HepG2 (cell line): ENCODE data around the gene APOA1. TPM values are rescaled to one million over a fixed set of nuclear protein-coding genes. Genes with fewer than 3 reads are reported as not detected.
A peak's percentile ranks its signal among the peaks of the same experiment; 100 is the strongest.

Source experiments
- ATF7 ChIP-seq, 2 experiments: fragments of 450-650 bp in 1 of 2; sonication (generic) in 1 of 2; formaldehyde crosslinking in 1 of 2; IDR thresholded peaks; 2 replicates each; pipeline versions ENCODE4 v1.4.0 to v1.6.1; 2016 to 2020; ENCODE audit warnings: antibody characterized with exemption in 1 of 2, mild to moderate bottlenecking in 1 of 2, missing genetic modification reagents in 1 of 2
- CSRNP2 ChIP-seq: sonication (generic); formaldehyde crosslinking; conservative IDR thresholded peaks from 2 replicates; pipeline ENCODE4 v1.8.0; 2022; ENCODE audit warnings: low read depth, missing genetic modification reagents
- EP300 ChIP-seq, 3 experiments: sonication (generic) in 1 of 3; formaldehyde crosslinking in 1 of 3; IDR thresholded peaks; 2 replicates each; pipeline versions ENCODE4 v1.5.1 to v1.6.1; 2011 to 2020; ENCODE audit warnings: low read depth in 2 of 3, low read length in 2 of 3, borderline replicate concordance in 1 of 3, improper control_type of control experiment in 1 of 3, mild to moderate bottlenecking in 1 of 3, missing genetic modification reagents in 1 of 3, moderate library complexity in 1 of 3
- FOXA3 ChIP-seq: IDR thresholded peaks from 2 replicates; pipeline ENCODE4 v1.6.1; 2016; ENCODE audit warnings: missing genetic modification reagents, missing compliant biosample characterization
- HNF1A ChIP-seq, 2 experiments: sonication (generic) in 1 of 2; formaldehyde crosslinking in 1 of 2; IDR thresholded peaks; 2 replicates each; pipeline versions ENCODE4 v1.4.0 to v1.6.1; 2016 to 2020; ENCODE audit warnings: borderline replicate concordance in 1 of 2, low read depth in 1 of 2, mild to moderate bottlenecking in 1 of 2, missing genetic modification reagents in 1 of 2
- IRF9 ChIP-seq: sonication (generic); formaldehyde crosslinking; IDR thresholded peaks from 2 replicates; pipeline ENCODE4 v1.8.0; 2022; ENCODE audit warnings: missing genetic modification reagents, mild to moderate bottlenecking, borderline replicate concordance
- MAFF ChIP-seq: IDR thresholded peaks from 2 replicates; pipeline ENCODE4 v1.6.1; 2011; ENCODE audit warnings: low read depth, low read length, improper control_type of control experiment
- PPARG ChIP-seq: conservative IDR thresholded peaks from 2 replicates; pipeline ENCODE4 v1.6.1; 2016; ENCODE audit warnings: missing biosample characterization, missing genetic modification reagents
- RXRA ChIP-seq: sonication (generic); formaldehyde crosslinking; IDR thresholded peaks from 2 replicates; pipeline ENCODE4 v1.5.1; 2020; ENCODE audit warnings: missing genetic modification reagents
- SMC3 ChIP-seq: IDR thresholded peaks from 2 replicates; pipeline ENCODE4 v1.6.1; 2011; ENCODE audit warnings: low read length, improper control_type of control experiment
- ZBTB42 ChIP-seq: sonication (generic); formaldehyde crosslinking; IDR thresholded peaks from 2 replicates; pipeline ENCODE4 v1.5.0; 2020; ENCODE audit warnings: mild to moderate bottlenecking, missing genetic modification reagents
- ZFX ChIP-seq: sonication (generic); formaldehyde crosslinking; IDR thresholded peaks from 2 replicates; pipeline ENCODE4 v1.4.0; 2020; ENCODE audit warnings: mild to moderate bottlenecking, low read depth, missing genetic modification reagents, moderate library complexity
- ZNF260 ChIP-seq: sonication (generic); formaldehyde crosslinking; IDR thresholded peaks from 2 replicates; pipeline ENCODE4 v1.4.0; 2020; ENCODE audit warnings: missing genetic modification reagents, low read depth, mild to moderate bottlenecking, borderline replicate concordance
- ZNF776 ChIP-seq: sonication (generic); formaldehyde crosslinking; IDR thresholded peaks from 2 replicates; pipeline ENCODE4 v1.4.0; 2020; ENCODE audit warnings: mild to moderate bottlenecking, missing genetic modification reagents
- polyA plus RNA-seq, 8 experiments: library from polyadenylated mRNA; depleted of rRNA in 3 of 8; stranded (reverse) in 7 of 8; unstranded in 1 of 8; fragments of >200 nt; fragmentation: Illumina TruSeq in 4 of 8; extraction: Trizol in 4 of 8; gene quantifications; 2 replicates each; pipeline versions ENCODE4 v1.2.1 to v1.2.3, GENCODE V29; 2011 to 2016; ENCODE audit warnings: low read depth in 4 of 8, missing spikeins in 1 of 8, mixed read lengths in 1 of 8; ENCODE audit not compliant: insufficient read depth in 1 of 8
- total RNA-seq, 5 experiments: library from RNA; depleted of rRNA; stranded (reverse); fragments of >200 nt; fragmentation: Illumina TruSeq; extraction: Trizol; gene quantifications; 2 replicates each; pipeline ENCODE4 v1.2.3, GENCODE V29; 2016; ENCODE audit warnings: low read depth in 1 of 5
- TF ChIP-seq, protein P1 (sequence below): sonication (generic); formaldehyde crosslinking; IDR thresholded peaks from 2 replicates; pipeline ENCODE4 v1.8.1; 2023; ENCODE audit warnings: missing genetic modification reagents, inconsistent platforms, borderline replicate concordance
- TF ChIP-seq, protein P2 (sequence below): sonication (generic); formaldehyde crosslinking; IDR thresholded peaks from 2 replicates; pipeline ENCODE4 v1.5.1; 2020; ENCODE audit warnings: mild to moderate bottlenecking, moderate library complexity, missing genetic modification reagents

Gene APOA1
- total and polyA plus RNA-seq, 2 of the 13 experiments (the other 11 are each of a cell fraction or from before 2014, with no cell fraction given) = 1,973 to 5,485 TPM

DNA sequence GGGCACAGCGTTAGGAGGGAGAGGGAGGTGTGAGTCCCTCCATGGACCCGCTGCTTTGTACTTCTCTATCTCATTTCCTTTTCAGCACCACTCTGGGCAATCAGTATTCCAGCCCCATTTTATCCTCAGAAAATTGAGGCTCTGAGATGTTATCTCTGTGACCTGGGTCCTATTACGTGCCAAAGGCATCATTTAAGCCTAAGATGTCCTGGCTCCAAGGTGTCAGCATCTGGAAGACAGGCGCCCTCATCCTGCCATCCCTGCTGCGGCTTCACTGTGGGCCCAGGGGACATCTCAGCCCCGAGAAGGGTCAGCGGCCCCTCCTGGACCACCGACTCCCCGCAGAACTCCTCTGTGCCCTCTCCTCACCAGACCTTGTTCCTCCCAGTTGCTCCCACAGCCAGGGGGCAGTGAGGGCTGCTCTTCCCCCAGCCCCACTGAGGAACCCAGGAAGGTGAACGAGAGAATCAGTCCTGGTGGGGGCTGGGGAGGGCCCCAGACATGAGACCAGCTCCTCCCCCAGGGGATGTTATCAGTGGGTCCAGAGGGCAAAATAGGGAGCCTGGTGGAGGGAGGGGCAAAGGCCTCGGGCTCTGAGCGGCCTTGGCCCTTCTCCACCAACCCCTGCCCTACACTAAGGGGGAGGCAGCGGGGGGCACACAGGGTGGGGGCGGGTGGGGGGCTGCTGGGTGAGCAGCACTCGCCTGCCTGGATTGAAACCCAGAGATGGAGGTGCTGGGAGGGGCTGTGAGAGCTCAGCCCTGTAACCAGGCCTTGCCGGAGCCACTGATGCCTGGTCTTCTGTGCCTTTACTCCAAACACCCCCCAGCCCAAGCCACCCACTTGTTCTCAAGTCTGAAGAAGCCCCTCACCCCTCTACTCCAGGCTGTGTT, 8.5 kb downstream of the APOA1 start (continued):
- TF ChIP-seq ZNF776 = no peak; the same call in 1 of the 2 replicates
- no peak for TF ChIP-seq MAFF
- no peak for TF ChIP-seq ZNF260 (CRISPR knock-in tag)
- TF ChIP-seq ATF7 (IDR thresholded peaks at IDR 0.05) = no peak
- peak; percentile 49; the same call in 1 of the 2 replicates for TF ChIP-seq ATF7 (CRISPR knock-in tag; IDR thresholded peaks at IDR 0.05)
- TF ChIP-seq IRF9 (CRISPR knock-in tag) = peak; percentile 14
- peak; percentile 10; the same call in 1 of the 2 replicates for TF ChIP-seq ZFX
- TF ChIP-seq RXRA (CRISPR knock-in tag) = peak; percentile 89
- TF ChIP-seq PPARG (CRISPR knock-in tag) = peak; percentile 93
- no peak for TF ChIP-seq CSRNP2 (CRISPR knock-in tag)
- TF ChIP-seq HNF1A (IDR thresholded peaks at IDR 0.05; ENCODE audit: low read depth) = peak; percentile 41; the same call in 1 of the 2 replicates
- peak; percentile 82 for TF ChIP-seq HNF1A (CRISPR knock-in tag; IDR thresholded peaks at IDR 0.05; ENCODE audit: borderline replicate concordance)
- TF ChIP-seq SMC3 = no peak; the same call in 1 of the 2 replicates
- TF ChIP-seq, protein P1, sequence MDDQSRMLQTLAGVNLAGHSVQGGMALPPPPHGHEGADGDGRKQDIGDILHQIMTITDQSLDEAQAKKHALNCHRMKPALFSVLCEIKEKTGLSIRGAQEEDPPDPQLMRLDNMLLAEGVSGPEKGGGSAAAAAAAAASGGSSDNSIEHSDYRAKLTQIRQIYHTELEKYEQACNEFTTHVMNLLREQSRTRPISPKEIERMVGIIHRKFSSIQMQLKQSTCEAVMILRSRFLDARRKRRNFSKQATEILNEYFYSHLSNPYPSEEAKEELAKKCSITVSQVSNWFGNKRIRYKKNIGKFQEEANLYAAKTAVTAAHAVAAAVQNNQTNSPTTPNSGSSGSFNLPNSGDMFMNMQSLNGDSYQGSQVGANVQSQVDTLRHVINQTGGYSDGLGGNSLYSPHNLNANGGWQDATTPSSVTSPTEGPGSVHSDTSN (CRISPR knock-in tag) = no peak
- TF ChIP-seq, protein P2, sequence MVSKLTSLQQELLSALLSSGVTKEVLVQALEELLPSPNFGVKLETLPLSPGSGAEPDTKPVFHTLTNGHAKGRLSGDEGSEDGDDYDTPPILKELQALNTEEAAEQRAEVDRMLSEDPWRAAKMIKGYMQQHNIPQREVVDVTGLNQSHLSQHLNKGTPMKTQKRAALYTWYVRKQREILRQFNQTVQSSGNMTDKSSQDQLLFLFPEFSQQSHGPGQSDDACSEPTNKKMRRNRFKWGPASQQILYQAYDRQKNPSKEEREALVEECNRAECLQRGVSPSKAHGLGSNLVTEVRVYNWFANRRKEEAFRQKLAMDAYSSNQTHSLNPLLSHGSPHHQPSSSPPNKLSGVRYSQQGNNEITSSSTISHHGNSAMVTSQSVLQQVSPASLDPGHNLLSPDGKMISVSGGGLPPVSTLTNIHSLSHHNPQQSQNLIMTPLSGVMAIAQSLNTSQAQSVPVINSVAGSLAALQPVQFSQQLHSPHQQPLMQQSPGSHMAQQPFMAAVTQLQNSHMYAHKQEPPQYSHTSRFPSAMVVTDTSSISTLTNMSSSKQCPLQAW (CRISPR knock-in tag) = peak; percentile 74
- peak; percentile 65 for TF ChIP-seq FOXA3 (CRISPR knock-in tag)
- TF ChIP-seq EP300 (IDR thresholded peaks at IDR 0.05; ENCODE audit: low read depth in 2 of 2, low read length in 2 of 2) = peak; percentile 64 to 96; a peak in 3 of 4 replicates
- peak; percentile 85 for TF ChIP-seq EP300 (CRISPR knock-in tag; IDR thresholded peaks at IDR 0.05; ENCODE audit: borderline replicate concordance)
- TF ChIP-seq ZBTB42 (CRISPR knock-in tag) = no peak
